ENCODE results near the gene ARHGAP27. TPM values are rescaled to one million over a fixed set of nuclear protein-coding genes. Genes with fewer than 3 reads are reported as not detected.

Gene ARHGAP27
- total and polyA plus RNA-seq, 11 donors: 16.3 to 39.4 (median 25.3) TPM

DNA sequence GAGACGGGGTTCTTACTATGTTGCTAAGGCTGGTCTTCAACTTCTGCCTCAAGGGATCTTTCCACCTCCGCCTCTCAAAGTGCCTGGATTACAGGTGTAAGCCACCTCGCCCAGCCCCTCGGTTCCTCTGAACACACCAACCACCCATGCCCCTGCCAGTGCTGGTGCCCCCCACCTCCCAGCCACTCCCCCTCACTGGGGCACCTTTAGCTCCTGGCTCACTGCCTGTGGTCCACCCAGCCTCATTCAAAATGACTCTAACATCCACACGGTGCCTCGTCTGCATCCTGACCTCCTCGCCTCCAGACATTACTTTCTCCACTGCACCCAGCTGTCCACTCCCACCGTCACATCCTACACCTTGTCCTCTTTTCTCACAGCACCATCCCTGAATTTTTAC is 55.3 kb downstream of the ARHGAP27 start:
- WGBS, 4 donors: 84 to 89% (median 86%) methylated on average over 8 of the region's 8 CpGs
- no peak overlapping the region for H3K4me3 ChIP-seq
- no peaks in the 10 kb centered on the region for H3K9me3 ChIP-seq
- H3K4me1 ChIP-seq: peaks cover 0 to 40% (median 17%) of the 10 kb centered on the region in 12 donors
- DNase-seq (no peak), ATAC-seq (no peak)
- no peak for TF ChIP-seq POLR2A (IDR thresholded peaks at IDR 0.05)
- TF ChIP-seq, protein P1, sequence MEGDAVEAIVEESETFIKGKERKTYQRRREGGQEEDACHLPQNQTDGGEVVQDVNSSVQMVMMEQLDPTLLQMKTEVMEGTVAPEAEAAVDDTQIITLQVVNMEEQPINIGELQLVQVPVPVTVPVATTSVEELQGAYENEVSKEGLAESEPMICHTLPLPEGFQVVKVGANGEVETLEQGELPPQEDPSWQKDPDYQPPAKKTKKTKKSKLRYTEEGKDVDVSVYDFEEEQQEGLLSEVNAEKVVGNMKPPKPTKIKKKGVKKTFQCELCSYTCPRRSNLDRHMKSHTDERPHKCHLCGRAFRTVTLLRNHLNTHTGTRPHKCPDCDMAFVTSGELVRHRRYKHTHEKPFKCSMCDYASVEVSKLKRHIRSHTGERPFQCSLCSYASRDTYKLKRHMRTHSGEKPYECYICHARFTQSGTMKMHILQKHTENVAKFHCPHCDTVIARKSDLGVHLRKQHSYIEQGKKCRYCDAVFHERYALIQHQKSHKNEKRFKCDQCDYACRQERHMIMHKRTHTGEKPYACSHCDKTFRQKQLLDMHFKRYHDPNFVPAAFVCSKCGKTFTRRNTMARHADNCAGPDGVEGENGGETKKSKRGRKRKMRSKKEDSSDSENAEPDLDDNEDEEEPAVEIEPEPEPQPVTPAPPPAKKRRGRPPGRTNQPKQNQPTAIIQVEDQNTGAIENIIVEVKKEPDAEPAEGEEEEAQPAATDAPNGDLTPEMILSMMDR (IDR thresholded peaks at IDR 0.05): no peak
- no peak overlapping the region for H3K27ac ChIP-seq
- no peaks in the 10 kb centered on the region for H3K36me3 ChIP-seq
- H3K27me3 ChIP-seq: no peaks in the 10 kb centered on the region
- intact Hi-C loops (cut with DNase I): no loop called here

DNA sequence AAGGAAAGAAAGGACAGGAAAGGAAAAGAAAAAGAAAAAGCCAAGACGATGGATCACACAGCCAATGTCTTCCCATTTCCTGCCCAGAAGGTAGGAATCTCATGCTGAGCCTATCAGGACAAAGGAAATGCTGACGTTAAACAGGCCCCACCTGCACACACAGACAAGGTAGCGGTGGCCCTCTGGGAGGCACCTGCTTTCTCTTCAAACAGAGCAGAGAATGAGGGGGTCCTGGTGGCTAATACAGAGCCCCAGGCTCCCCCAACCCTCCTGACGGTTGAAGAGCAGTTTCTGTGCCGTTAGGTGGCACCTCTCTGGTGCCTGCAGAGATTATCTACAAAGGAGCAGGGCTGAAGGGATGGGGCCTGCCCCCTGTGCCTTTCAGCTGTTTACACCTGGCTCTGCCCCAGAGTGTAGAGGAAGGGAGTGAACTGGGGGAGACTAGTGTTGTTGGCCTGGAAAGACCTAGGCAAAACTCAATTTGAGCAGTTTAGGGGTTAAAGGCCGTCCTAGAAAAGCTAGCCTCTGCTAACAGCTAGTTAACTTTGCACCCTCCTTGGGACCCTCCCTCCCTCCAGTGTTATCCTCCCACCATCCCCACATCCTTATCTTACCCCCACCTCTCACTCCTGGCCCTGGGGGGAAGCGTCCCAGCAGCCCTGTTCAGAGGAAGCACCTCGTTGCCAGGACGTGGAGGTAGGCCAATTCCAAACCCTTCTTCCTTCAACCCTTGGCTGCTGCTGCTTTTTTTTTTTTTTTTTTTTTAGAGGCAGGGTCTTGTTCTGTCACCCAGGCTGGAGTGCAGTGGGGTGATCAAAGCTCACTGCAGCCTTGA is 56.3 kb downstream of the ARHGAP27 start:
- no peak for ATAC-seq

DNA sequence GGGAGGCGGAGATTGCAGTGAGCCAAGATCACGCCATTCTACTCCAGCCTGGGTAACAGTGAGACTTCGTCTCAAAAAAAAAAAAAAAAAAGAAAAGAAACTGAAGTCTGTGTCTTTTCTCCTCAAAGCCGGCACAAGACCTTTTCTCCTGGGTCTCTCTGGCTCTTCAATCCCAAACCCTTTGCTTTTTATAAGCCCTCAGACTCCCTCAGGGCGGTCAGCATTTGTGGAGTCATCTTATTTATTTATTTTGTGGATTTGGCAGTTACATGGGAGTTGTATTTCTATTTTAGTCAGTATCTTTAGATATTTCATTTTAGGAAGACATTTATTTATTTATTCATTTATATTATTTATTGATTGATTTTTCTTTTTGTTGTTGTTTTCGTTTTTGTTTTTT is 58.2 kb downstream of the ARHGAP27 start:
- WGBS, 4 donors: 86 to 89% (median 86%) methylated on average over 6 of the region's 6 CpGs
- intact Hi-C loops (cut with DNase I): loop anchor here in 7 of 10 donors (5.0 kb wide), 2 partner anchors 52 to 57 kb away; partner anchors contain the start of gene MAP3K14 (in 6 of the 7)
- DNase-seq (no peak), ATAC-seq (no peak)
- Histone ChIP-seq H3K4me3 (no peak overlapping the region), H3K27me3 (no peaks in the 10 kb centered on the region), H3K9me3 (no peaks in the 10 kb centered on the region), H3K27ac (peak overlapping the region in 9 of 12 donors; percentile 21 to 86 (median 55)), H3K36me3 (no peaks in the 10 kb centered on the region), H3K4me1 (peaks cover 0 to 33% (median 21%) of the 10 kb centered on the region in 12 donors)
- no peak for TF ChIP-seq POLR2A (IDR thresholded peaks at IDR 0.05)
- TF ChIP-seq, protein P1 (IDR thresholded peaks at IDR 0.05): no peak

More for the DNA sequence above, 56.3 kb downstream of the ARHGAP27 start:
- intact Hi-C loops (cut with DNase I): no loop called here
- DNase-seq: no peak
- H3K27ac ChIP-seq: no peak overlapping the region
- no peak overlapping the region for H3K4me3 ChIP-seq
- no peaks in the 10 kb centered on the region for H3K27me3 ChIP-seq
- TF ChIP-seq POLR2A (IDR thresholded peaks at IDR 0.05): no peak
- H3K36me3 ChIP-seq: no peaks in the 10 kb centered on the region
- WGBS, 4 donors: 57 to 64% (median 61%) methylated on average over 9 of the region's 9 CpGs
- H3K4me1 ChIP-seq: peaks cover 0 to 44% (median 24%) of the 10 kb centered on the region in 12 donors
- no peaks in the 10 kb centered on the region for H3K9me3 ChIP-seq

DNA sequence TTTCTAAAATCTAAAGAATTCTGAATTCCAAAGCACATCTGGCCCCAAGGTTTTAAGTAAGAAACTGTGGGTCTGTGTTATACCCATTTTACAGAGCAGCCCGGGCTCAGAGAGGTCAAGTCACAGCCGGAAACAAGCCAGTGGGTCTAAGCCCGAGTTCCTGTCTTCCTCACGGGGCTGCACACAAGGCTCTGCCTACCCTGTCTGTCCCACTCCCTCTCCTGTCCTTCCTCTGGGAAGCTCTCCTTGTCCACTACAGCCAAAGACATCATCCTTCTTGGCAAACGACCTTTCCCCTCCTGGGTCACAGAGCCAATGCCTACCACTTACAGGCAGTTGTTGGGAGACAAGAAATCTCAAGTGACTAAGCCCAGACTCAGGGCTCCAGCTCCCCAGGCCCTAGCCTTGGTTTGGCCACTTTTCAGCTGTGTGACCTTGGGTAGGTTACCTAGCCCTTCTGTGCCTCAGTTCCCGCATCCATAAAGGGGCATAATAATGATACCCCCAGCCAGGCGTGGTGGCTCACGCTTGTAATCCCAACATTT is 60.3 kb downstream of the ARHGAP27 start:
- intact Hi-C loops (cut with DNase I): loop anchor here in 7 of 10 donors (5.0 kb wide), 2 partner anchors 50 to 55 kb away; partner anchors contain the start of gene MAP3K14 (in 6 of the 7)
- 92 to 96% (median 93%) methylated on average over 8 of the region's 8 CpGs for WGBS, 4 donors
- Histone ChIP-seq H3K9me3 (no peaks in the 10 kb centered on the region), H3K4me1 (peaks cover 0 to 33% (median 21%) of the 10 kb centered on the region in 12 donors), H3K27me3 (no peaks in the 10 kb centered on the region), H3K36me3 (no peaks in the 10 kb centered on the region), H3K27ac (peak overlapping the region; percentile 28 to 92 (median 80)), H3K4me3 (no peak overlapping the region)
- TF ChIP-seq, protein P1 (IDR thresholded peaks at IDR 0.05): no peak
- TF ChIP-seq POLR2A (IDR thresholded peaks at IDR 0.05): no peak
- no peak for DNase-seq
- ATAC-seq: no peak
